ENCODE measurements around the gene MSI1.

The MSI1 gene

DNA sequence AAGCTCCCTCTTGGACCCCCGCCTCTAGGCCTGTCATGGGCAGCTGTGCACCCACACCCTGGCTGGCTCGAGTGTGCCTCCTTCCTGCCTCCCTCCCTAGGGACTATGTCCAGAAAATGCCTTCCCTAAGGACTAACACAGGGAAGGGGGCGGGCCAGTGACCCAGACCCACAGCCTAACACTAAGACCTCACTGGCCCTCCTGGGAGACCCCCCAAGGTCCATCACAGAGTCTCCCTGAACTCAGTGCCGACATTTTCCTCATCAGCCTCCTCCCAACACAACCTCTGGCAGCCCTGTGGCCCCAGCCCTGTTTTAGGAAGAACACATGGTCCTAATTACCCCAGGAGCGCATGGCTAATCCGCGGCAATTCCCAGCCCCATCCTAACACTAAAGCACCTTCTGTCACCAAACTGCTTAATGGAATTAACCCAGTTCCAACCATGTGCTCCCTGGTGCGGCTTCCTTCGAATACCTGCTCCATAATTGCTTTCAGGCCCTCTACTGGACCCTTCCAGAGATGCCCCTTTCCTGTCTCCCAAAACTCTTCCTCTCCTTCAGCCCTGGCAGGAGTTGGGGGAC, 5.6 kb downstream of the MSI1 start:
- no peak for TF ChIP-seq CTCF (IDR thresholded peaks at IDR 0.05; ENCODE audit: borderline replicate concordance, insufficient read depth, low read depth, low read length)
- no peak overlapping the region for H3K4me3 ChIP-seq (ENCODE audit: low read depth, low read length)

GRCh38 chr12:120362516-120363273, 6.3 kb downstream of the MSI1 start:
- no peak for TF ChIP-seq CTCF (IDR thresholded peaks at IDR 0.05; ENCODE audit: borderline replicate concordance, insufficient read depth, low read depth, low read length)
- H3K4me3 ChIP-seq (ENCODE audit: low read depth, low read length) = no peak overlapping the region

- TF ChIP-seq CTCF (IDR thresholded peaks at IDR 0.05; ENCODE audit: borderline replicate concordance, insufficient read depth, low read depth, low read length) = no peak
- no peak overlapping the region for H3K4me3 ChIP-seq (ENCODE audit: low read depth, low read length)
Measured at GRCh38 chr12:120361506-120362208, 7.3 kb downstream of the MSI1 start.

DNA sequence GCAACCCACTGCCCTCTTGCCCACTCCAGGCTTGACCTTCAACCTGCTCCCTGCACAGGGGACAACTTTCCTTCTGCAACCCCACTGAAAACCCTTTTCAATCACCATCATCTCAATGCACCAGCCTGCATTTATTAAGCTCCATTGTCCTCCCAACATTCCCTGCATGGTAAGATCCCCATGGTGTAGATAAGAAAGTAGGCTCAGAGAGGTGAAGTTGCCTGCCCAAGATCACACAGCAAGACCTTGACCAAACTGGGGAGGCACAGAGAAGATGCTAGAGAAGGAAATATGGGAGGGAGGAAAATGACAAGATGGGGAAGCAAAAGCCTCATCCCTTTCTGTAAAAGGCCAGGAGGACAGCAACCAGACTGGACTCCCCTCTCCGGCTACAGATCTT, 9.8 kb downstream of the MSI1 start:
- TF ChIP-seq CTCF (IDR thresholded peaks at IDR 0.05; ENCODE audit: borderline replicate concordance, insufficient read depth, low read depth, low read length) = no peak
- no peak overlapping the region for H3K4me3 ChIP-seq (ENCODE audit: low read depth, low read length)

DNA sequence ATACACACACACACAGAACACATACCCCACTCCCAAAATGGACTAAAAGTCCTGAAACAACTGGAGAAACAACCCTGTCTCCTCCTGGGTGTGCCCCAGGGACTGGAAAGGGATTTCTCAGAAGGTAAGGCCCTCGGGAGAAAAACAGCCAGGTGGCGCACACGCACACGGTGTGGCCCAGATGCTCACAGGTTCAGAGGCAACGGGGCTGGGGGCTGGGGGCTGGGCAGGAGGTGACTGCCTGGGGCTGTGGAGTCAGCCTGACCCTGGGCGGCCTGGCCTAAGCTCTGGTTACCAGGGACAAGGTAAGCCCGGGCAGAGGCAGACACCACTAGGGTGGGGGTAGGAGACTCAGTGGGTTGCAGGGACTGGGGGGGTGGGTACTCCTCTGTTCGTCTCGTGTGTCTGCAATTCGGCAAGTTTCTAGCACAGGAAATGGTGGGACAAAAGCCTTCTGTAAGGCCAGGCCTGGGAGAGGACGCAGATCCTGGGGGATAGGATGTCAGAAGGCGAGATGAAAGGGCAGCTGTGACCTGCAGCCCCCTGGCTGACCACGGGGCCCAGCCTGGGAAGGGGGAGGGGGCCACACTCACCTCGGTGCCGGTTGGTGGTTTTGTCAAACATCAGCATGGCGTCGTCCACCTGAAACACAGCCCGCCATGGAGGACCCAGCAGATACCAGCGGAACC, 10.4 kb downstream of the MSI1 start:
- no peak overlapping the region for H3K4me3 ChIP-seq (ENCODE audit: low read depth, low read length)
- TF ChIP-seq CTCF (IDR thresholded peaks at IDR 0.05; ENCODE audit: borderline replicate concordance, insufficient read depth, low read depth, low read length) = no peak

GRCh38 chr12:120357104-120357503, 11.9 kb downstream of the MSI1 start:
- no peak for TF ChIP-seq CTCF (IDR thresholded peaks at IDR 0.05; ENCODE audit: borderline replicate concordance, insufficient read depth, low read depth, low read length)
- no peak overlapping the region for H3K4me3 ChIP-seq (ENCODE audit: low read depth, low read length)
